GM18951 (cell line): ENCODE measurements around the gene PPP2R5D.

Experiments
- POLR2A ChIP-seq: IDR thresholded peaks from 4 replicates; pipeline ENCODE4 v1.6.1; 2011; ENCODE audit warnings: mild to moderate bottlenecking; ENCODE audit not compliant: insufficient read length, insufficient read depth; ENCODE audit errors: extremely low read depth
- in situ Hi-C: fragments of 300-500 bp; cut with MboI; formaldehyde crosslinking; loops from one replicate; pipeline ENCODE4 v1.12.0; 2022; ENCODE audit warnings: low sequenced_read_pairs, mixed read lengths, inconsistent platforms; ENCODE audit not compliant: unreplicated experiment

PPP2R5D gene

DNA sequence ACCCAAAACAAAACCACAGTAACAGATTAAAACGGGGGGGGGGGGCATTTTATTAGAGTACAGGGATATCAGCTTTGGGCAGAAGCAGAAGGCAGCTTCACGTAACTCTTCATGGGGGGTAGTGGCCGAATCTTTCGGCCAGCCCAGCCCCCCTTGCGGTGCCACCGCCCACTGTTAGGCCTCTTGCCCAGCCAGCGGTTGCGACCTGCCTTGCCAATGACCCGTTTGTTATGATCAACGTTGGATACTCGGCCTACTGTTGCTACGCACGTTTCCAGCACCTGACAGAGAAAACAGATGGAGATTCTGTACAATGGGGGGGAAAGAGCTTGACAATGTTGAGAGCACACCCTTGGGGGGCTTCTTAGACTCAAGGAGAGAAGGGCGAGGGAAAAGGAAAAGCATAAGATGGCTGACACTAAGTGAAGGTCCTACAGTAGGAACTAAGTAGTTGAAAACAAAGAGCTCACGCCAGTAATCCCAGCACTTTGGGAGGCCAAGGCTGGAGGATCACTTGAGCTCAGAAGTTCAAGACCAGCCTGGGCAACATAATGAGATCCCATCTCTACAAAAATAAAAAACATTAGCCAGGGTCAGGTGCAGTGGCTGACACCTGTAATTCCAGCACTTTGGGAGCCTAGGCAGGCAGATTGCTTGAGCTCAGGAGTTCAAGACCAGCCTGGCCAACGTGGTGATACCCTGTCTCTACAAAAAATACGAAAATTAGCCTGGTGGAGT lies 70.0 kb downstream of the PPP2R5D start:
- no peak for TF ChIP-seq POLR2A
- in situ Hi-C loops: no loop called here

DNA sequence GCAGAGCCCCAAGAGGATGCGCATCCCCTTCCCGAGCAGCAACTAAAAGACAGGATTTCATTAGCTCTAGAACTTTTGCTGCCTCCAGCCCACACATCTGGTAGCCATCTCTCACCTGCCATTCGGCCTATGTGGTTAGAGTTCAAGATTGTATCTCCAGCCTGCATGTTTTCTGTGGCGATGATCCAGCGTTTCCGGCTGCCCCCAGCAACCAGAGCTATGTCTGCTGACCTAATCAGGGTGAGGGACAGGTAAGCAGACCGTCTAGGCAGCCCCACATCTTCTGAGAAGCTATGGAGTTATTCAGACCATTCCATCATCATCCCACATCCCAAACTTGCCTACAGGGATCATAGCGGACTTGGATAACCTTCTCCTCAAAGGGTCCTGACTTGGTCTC lies 71.6 kb downstream of the PPP2R5D start:
- in situ Hi-C loops: no loop called here
- TF ChIP-seq POLR2A: no peak

DNA sequence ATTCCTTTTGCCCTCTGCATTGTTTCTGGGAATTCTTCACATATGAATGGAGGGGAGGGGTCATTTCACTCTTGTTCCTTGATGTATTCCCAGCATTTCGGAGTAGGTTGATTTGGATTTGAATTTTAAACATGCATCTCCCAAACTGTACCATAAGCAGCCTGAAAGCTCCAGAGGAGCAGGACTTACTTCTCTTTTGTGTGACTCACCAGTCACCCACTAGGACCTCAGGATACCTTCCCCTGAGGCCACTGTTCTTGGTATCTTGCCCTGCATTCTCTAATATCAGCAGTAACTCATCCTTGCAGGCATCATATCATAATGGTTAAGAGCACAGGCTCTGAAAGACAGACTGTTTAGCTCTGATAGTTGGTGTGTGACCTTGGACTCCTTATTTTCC lies 74.2 kb downstream of the PPP2R5D start:
- in situ Hi-C loops: no loop called here
- TF ChIP-seq POLR2A: no peak

DNA sequence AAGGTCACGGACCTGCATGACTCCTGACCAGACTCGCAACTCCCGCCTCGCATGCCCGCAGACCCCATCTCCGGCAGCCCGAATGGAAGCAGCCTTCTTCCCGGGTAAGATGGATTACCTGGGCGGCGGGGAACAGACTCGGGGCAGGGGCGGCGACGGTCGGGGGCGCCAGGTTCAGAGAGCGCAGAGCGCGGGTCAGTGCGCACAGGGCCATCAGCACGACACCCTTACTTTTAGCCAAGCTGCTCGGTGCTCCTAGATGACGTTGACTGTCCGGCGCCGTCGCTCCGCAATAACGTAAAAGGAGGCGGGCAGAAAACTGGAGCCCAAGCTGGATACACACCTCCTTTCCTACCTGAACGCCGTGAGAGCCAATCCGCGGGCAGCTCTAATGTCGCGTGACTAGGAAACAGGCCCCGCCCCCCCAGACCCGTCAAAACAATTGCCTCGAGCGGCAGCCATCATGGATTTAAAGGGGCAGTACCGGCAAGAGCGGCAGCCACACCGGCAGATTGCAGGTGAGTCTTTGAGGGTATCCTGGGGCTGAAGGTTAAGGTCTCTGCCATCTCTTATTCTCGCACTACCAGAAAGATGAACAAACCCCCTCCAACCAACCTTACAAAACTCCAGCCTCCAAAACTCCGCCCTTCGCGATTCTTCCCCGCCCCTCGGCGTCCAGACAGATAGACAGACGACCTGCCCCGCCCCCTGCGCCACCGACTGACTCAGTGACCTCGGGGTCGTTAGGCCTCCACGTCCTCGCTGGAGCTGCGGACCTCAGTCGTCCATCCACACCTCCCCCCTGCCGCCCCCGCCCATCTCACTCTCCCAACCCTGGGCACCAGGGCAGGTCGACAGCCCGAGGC lies 75.0 kb downstream of the PPP2R5D start, which contains the start of the genes KLC4 and MRPL2:
Gene KLC4, plus strand, starts transcription at position 464 of the 866 bp plus-strand sequence. CDS start 1,705 bp downstream, outside the sequence.
Gene MRPL2, minus strand, starts transcription at position 267 of the 866 bp plus-strand sequence. Its CDS starts 53 bp downstream, at position 214.
- in situ Hi-C loops: no loop called here
- peak; percentile 92 for TF ChIP-seq POLR2A

DNA sequence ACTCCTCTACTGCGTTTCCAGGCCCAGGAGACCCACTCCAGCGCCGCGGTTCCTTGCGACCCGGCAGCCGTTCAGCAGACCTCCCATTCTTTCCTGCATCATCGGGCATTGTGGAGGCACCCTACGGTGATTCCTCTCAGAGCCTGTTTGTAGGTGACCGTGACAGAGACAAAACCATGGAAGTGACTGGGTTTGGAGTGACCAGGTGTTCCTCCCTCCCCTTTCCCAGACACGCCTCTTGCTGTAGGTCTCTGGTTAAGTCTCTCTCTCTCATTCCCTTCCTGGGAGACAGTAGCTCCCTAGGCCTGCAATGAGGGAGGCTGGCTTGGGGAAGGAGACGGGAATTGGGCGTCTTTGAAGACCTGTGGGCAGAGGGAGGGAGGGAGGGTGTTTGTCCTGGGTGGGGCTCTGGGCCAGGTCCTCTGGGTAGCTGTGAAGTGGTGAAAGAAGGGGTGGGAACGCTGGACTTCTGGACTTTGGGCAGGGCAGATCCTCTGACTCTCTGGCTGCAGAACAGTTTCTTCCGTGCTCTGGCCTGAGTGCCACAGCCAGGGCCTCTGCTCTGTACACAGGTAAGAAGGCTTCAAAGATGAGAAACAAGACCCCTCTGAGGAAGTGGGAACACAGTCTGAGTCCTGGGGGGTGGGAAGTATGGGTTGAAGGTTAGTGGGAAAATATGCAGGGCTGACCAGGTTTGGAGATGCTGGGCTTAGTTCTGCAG lies 75.8 kb downstream of the PPP2R5D start:
- in situ Hi-C loops: no loop called here
- no peak for TF ChIP-seq POLR2A

DNA sequence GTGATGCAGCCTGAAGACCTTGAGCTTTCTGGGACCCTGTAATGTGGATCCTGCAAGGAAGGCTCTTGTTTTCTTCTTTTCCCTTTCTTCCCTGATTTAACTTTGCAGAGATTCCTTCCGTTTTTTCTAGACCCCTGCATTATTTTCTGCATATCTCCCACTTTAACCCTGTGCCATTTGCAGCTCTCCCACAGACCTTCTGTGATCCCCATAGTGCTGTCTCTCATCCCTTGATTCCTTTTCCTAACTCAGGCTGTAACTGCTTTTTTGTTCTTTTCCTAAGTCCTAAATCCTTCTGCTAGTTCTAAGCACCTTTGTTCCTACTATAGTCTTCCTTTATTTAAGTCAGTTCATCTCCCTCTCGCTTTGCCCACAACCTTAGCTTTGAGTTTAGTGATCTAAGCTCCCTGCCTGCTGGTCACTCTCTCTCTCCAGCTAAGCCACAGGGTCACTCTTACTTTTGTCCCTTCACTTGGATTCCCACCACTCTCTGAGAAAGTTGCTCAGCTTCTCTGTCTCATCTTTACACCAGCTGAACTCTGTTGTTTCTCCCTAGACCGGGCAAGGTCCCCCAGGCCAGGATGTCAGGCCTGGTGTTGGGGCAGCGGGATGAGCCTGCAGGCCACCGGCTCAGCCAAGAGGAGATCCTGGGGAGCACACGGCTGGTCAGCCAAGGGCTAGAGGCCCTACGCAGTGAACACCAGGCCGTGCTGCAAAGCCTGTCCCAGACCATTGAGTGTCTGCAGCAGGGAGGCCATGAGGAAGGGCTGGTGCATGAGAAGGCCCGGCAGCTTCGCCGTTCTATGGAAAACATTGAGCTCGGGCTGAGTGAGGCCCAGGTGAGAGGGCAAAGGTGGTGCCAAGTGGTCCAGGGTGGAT lies 76.6 kb downstream of the PPP2R5D start:
- in situ Hi-C loops: no loop called here
- TF ChIP-seq POLR2A: no peak

DNA sequence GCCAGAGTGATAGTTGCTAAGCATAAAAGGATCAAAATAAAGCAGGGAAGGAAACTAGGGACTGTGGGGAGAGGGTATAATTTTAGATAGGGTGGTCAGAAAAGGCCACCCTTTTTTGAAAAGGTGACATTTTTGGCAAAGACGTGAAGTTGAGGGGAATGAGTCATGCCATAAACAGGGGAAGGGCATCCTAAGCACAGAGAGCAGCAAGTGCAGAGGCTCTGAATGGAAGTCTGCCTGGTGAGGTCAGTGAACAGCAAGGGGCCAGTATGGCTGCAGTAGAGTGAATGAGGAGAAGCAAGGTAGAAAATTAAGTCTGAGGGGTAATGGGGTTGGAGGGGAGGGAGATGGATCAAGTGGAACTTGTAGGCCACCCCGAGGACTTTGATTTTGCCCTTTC lies 77.5 kb downstream of the PPP2R5D start:
- TF ChIP-seq POLR2A: no peak
- in situ Hi-C loops: no loop called here
